ENCODE measurements around the gene MLNR. TPM values are rescaled to one million over a fixed set of nuclear protein-coding genes. Genes with fewer than 3 reads are reported as not detected.

Gene MLNR
- total RNA-seq (not detected), polyA plus RNA-seq (under 1 TPM in 1 of 2 donors, not detected in 1; 0.56 TPM)
- long read RNA-seq, donor 1: 0 reads
- long read RNA-seq, donor 2: 0 reads

GRCh38 chr13:49220036-49220855, at the start of gene MLNR:
Gene MLNR, plus strand, starts transcription at chr13:49220338. Its CDS starts 0 bp downstream, at chr13:49220338.
- Histone ChIP-seq H3K27ac (ENCODE audit: low read depth in 1 of 2, low read length in 2 of 2) (no peak within 1 kb of the TSS), H3K4me3 (ENCODE audit: low read length in 2 of 2) (peak within 1 kb of the TSS; percentile 5 to 6), H3K4me1 (ENCODE audit: control insufficient read depth in 1 of 2, insufficient read depth in 2 of 2, low read length in 2 of 2) (no peaks in the 10 kb centered on the region), H3K9me3 (ENCODE audit: control insufficient read depth, low read length) (no peaks in the 10 kb centered on the region), H3K36me3 (ENCODE audit: control insufficient read depth in 1 of 2, insufficient read depth in 2 of 2, low read length in 1 of 2) (no peaks in the 10 kb centered on the region), H3K27me3 (ENCODE audit: control insufficient read depth in 1 of 2, insufficient read depth in 2 of 2, low read length in 1 of 2) (no peaks in the 10 kb centered on the region)
- ATAC-seq (ENCODE audit: low FRiP score): peak; percentile 46
- 2 to 3% methylated on average over 110 to 111 of the region's 111 CpGs for WGBS, 2 donors
- peak in 1 of 2 donors; percentile 79 for DNase-seq
- intact Hi-C loops (cut with DNase I): no loop called here

- peaks cover 3 to 5% of the 10 kb centered on the region in 2 donors for H3K36me3 ChIP-seq (ENCODE audit: control insufficient read depth in 1 of 2, insufficient read depth in 2 of 2, low read length in 1 of 2)
- no peaks in the 10 kb centered on the region for H3K27me3 ChIP-seq (ENCODE audit: control insufficient read depth in 1 of 2, insufficient read depth in 2 of 2, low read length in 1 of 2)
- ATAC-seq (ENCODE audit: low FRiP score): no peak
- H3K9me3 ChIP-seq (ENCODE audit: control insufficient read depth, low read length): no peaks in the 10 kb centered on the region
- no peak overlapping the region for H3K4me3 ChIP-seq (ENCODE audit: low read length in 2 of 2)
- H3K27ac ChIP-seq (ENCODE audit: low read depth in 1 of 2, low read length in 2 of 2): no peak overlapping the region
- H3K4me1 ChIP-seq (ENCODE audit: control insufficient read depth in 1 of 2, insufficient read depth in 2 of 2, low read length in 2 of 2): no peaks in the 10 kb centered on the region
- no peak for DNase-seq
- intact Hi-C loops (cut with DNase I): no loop called here
Measured at GRCh38 chr13:49171359-49171758, 48.8 kb upstream of the MLNR start.

- intact Hi-C loops (cut with DNase I): no loop called here
- 55 to 79% methylated on average over 1 of the region's 1 CpG for WGBS, 2 donors
Measured at GRCh38 chr13:49183672-49184325, 36.3 kb upstream of the MLNR start.

GRCh38 chr13:49184621-49185020, 35.5 kb upstream of the MLNR start:
- no peak for DNase-seq
- no peak overlapping the region for H3K4me3 ChIP-seq (ENCODE audit: low read length in 2 of 2)
- no peak overlapping the region for H3K27ac ChIP-seq (ENCODE audit: low read depth in 1 of 2, low read length in 2 of 2)
- no peaks in the 10 kb centered on the region for H3K4me1 ChIP-seq (ENCODE audit: control insufficient read depth in 1 of 2, insufficient read depth in 2 of 2, low read length in 2 of 2)
- no peaks in the 10 kb centered on the region for H3K27me3 ChIP-seq (ENCODE audit: control insufficient read depth in 1 of 2, insufficient read depth in 2 of 2, low read length in 1 of 2)
- H3K9me3 ChIP-seq (ENCODE audit: control insufficient read depth, low read length): no peaks in the 10 kb centered on the region
- intact Hi-C loops (cut with DNase I): no loop called here
- ATAC-seq (ENCODE audit: low FRiP score): no peak
- WGBS, 2 donors: 72 to 73% methylated on average over 4 of the region's 4 CpGs
- peaks cover 0 to 5% of the 10 kb centered on the region in 2 donors for H3K36me3 ChIP-seq (ENCODE audit: control insufficient read depth in 1 of 2, insufficient read depth in 2 of 2, low read length in 1 of 2)

More at GRCh38 chr13:49183672-49184325, 36.3 kb upstream of the MLNR start:
- Histone ChIP-seq H3K36me3 (ENCODE audit: control insufficient read depth in 1 of 2, insufficient read depth in 2 of 2, low read length in 1 of 2) (peaks cover 0 to 5% of the 10 kb centered on the region in 2 donors), H3K27me3 (ENCODE audit: control insufficient read depth in 1 of 2, insufficient read depth in 2 of 2, low read length in 1 of 2) (no peaks in the 10 kb centered on the region), H3K4me1 (ENCODE audit: control insufficient read depth in 1 of 2, insufficient read depth in 2 of 2, low read length in 2 of 2) (no peaks in the 10 kb centered on the region), H3K4me3 (ENCODE audit: low read length in 2 of 2) (no peak overlapping the region), H3K9me3 (ENCODE audit: control insufficient read depth, low read length) (no peaks in the 10 kb centered on the region), H3K27ac (ENCODE audit: low read depth in 1 of 2, low read length in 2 of 2) (no peak overlapping the region)
- no peak for DNase-seq
- ATAC-seq (ENCODE audit: low FRiP score): no peak

- no peak overlapping the region for H3K4me3 ChIP-seq (ENCODE audit: low read length in 2 of 2)
- H3K9me3 ChIP-seq (ENCODE audit: control insufficient read depth, low read length): no peaks in the 10 kb centered on the region
- no peaks in the 10 kb centered on the region for H3K4me1 ChIP-seq (ENCODE audit: control insufficient read depth in 1 of 2, insufficient read depth in 2 of 2, low read length in 2 of 2)
- no peak overlapping the region for H3K27ac ChIP-seq (ENCODE audit: low read depth in 1 of 2, low read length in 2 of 2)
- no peak for ATAC-seq (ENCODE audit: low FRiP score)
- intact Hi-C loops (cut with DNase I): no loop called here
- no peaks in the 10 kb centered on the region for H3K27me3 ChIP-seq (ENCODE audit: control insufficient read depth in 1 of 2, insufficient read depth in 2 of 2, low read length in 1 of 2)
- H3K36me3 ChIP-seq (ENCODE audit: control insufficient read depth in 1 of 2, insufficient read depth in 2 of 2, low read length in 1 of 2): peaks cover 0 to 5% of the 10 kb centered on the region in 2 donors
- 60 to 66% methylated on average over 1 of the region's 1 CpG for WGBS, 2 donors
- DNase-seq: no peak
Measured at GRCh38 chr13:49185264-49185663, 34.9 kb upstream of the MLNR start.

GRCh38 chr13:49190901-49191300, 29.2 kb upstream of the MLNR start:
- Histone ChIP-seq H3K4me3 (ENCODE audit: low read length in 2 of 2) (no peak overlapping the region), H3K9me3 (ENCODE audit: control insufficient read depth, low read length) (no peaks in the 10 kb centered on the region), H3K36me3 (ENCODE audit: control insufficient read depth in 1 of 2, insufficient read depth in 2 of 2, low read length in 1 of 2) (peaks cover 3% of the 10 kb centered on the region in 2 donors), H3K27ac (ENCODE audit: low read depth in 1 of 2, low read length in 2 of 2) (no peak overlapping the region), H3K4me1 (ENCODE audit: control insufficient read depth in 1 of 2, insufficient read depth in 2 of 2, low read length in 2 of 2) (no peaks in the 10 kb centered on the region), H3K27me3 (ENCODE audit: control insufficient read depth in 1 of 2, insufficient read depth in 2 of 2, low read length in 1 of 2) (no peaks in the 10 kb centered on the region)
- no peak for DNase-seq
- no peak for ATAC-seq (ENCODE audit: low FRiP score)
- WGBS, 2 donors: 83 to 88% methylated on average over 2 of the region's 2 CpGs
- intact Hi-C loops (cut with DNase I): no loop called here

- Histone ChIP-seq H3K36me3 (ENCODE audit: control insufficient read depth in 1 of 2, insufficient read depth in 2 of 2, low read length in 1 of 2) (peaks cover 2 to 6% of the 10 kb centered on the region in 2 donors), H3K4me1 (ENCODE audit: control insufficient read depth in 1 of 2, insufficient read depth in 2 of 2, low read length in 2 of 2) (no peaks in the 10 kb centered on the region), H3K27ac (ENCODE audit: low read depth in 1 of 2, low read length in 2 of 2) (no peak overlapping the region), H3K27me3 (ENCODE audit: control insufficient read depth in 1 of 2, insufficient read depth in 2 of 2, low read length in 1 of 2) (no peaks in the 10 kb centered on the region), H3K9me3 (ENCODE audit: control insufficient read depth, low read length) (no peaks in the 10 kb centered on the region), H3K4me3 (ENCODE audit: low read length in 2 of 2) (no peak overlapping the region)
- DNase-seq (no peak), ATAC-seq (ENCODE audit: low FRiP score) (no peak)
- intact Hi-C loops (cut with DNase I): no loop called here
- WGBS, 2 donors: 90 to 92% methylated on average over 3 of the region's 3 CpGs
Measured at GRCh38 chr13:49206641-49207040, 13.5 kb upstream of the MLNR start.

- WGBS, 2 donors: 96% methylated on average over 4 of the region's 4 CpGs
- Histone ChIP-seq H3K4me1 (ENCODE audit: control insufficient read depth in 1 of 2, insufficient read depth in 2 of 2, low read length in 2 of 2) (no peaks in the 10 kb centered on the region), H3K27ac (ENCODE audit: low read depth in 1 of 2, low read length in 2 of 2) (no peak overlapping the region), H3K27me3 (ENCODE audit: control insufficient read depth in 1 of 2, insufficient read depth in 2 of 2, low read length in 1 of 2) (no peaks in the 10 kb centered on the region), H3K4me3 (ENCODE audit: low read length in 2 of 2) (no peak overlapping the region), H3K9me3 (ENCODE audit: control insufficient read depth, low read length) (no peaks in the 10 kb centered on the region), H3K36me3 (ENCODE audit: control insufficient read depth in 1 of 2, insufficient read depth in 2 of 2, low read length in 1 of 2) (peaks cover 2 to 6% of the 10 kb centered on the region in 2 donors)
- ATAC-seq (ENCODE audit: low FRiP score) (no peak), DNase-seq (no peak)
- intact Hi-C loops (cut with DNase I): no loop called here
Measured at GRCh38 chr13:49208619-49209018, 11.5 kb upstream of the MLNR start.

GRCh38 chr13:49210114-49210513, 10.0 kb upstream of the MLNR start:
- Histone ChIP-seq H3K27ac (ENCODE audit: low read depth in 1 of 2, low read length in 2 of 2) (no peak overlapping the region), H3K36me3 (ENCODE audit: control insufficient read depth in 1 of 2, insufficient read depth in 2 of 2, low read length in 1 of 2) (peaks cover 0 to 3% of the 10 kb centered on the region in 2 donors), H3K4me3 (ENCODE audit: low read length in 2 of 2) (no peak overlapping the region), H3K27me3 (ENCODE audit: control insufficient read depth in 1 of 2, insufficient read depth in 2 of 2, low read length in 1 of 2) (no peaks in the 10 kb centered on the region), H3K9me3 (ENCODE audit: control insufficient read depth, low read length) (no peaks in the 10 kb centered on the region), H3K4me1 (ENCODE audit: control insufficient read depth in 1 of 2, insufficient read depth in 2 of 2, low read length in 2 of 2) (no peaks in the 10 kb centered on the region)
- WGBS, 2 donors: 81 to 86% methylated on average over 1 of the region's 1 CpG
- intact Hi-C loops (cut with DNase I): no loop called here
- ATAC-seq (ENCODE audit: low FRiP score) (no peak), DNase-seq (no peak)

All from aorta (tissue), 5 donors.